B cell (primary cell): ENCODE data around the gene SCAND1.

ENCODE experiments used
- CTCF ChIP-seq: fragments of 200-600 bp; IDR thresholded peaks from one replicate; pipeline ENCODE4 v1.8.0; 2022; ENCODE audit warnings: antibody characterized with exemption, mild to moderate bottlenecking
- EZH2 ChIP-seq: IDR thresholded peaks from 2 replicates; pipeline ENCODE4 v1.6.1; 2012; ENCODE audit warnings: borderline replicate concordance, low read depth, mild to moderate bottlenecking, moderate library complexity, low read length; ENCODE audit not compliant: insufficient read depth, poor library complexity, severe bottlenecking

- TF ChIP-seq CTCF (no peak), EZH2 (no peak)
Observed at GRCh38 chr20:35954907-35955251, 577 bp upstream of the SCAND1 start.
